Colonic mucosa (tissue), 4 donors: Measurements from ENCODE around the gene IKZF3. TPM values are rescaled to one million over a fixed set of nuclear protein-coding genes. Genes with fewer than 3 reads are reported as not detected.
A peak's percentile ranks its signal among the peaks of the same experiment; 100 is the strongest.

Source experiments
- DNase-seq: peaks from one replicate; pipeline ENCODE4 v3.0.0-alpha.2; 2020
- H3K27ac ChIP-seq: fragments of 200-600 bp; one replicate; pipeline ENCODE4 v1.8.0; 2021
- H3K27me3 ChIP-seq: fragments of 200-600 bp; one replicate; pipeline ENCODE4 v1.8.0; 2021
- H3K36me3 ChIP-seq: fragments of 200-600 bp; one replicate; pipeline ENCODE4 v1.8.0; 2021
- H3K4me1 ChIP-seq: fragments of 200-600 bp; one replicate; pipeline ENCODE4 v1.8.0; 2021; ENCODE audit warnings: mild to moderate bottlenecking
- H3K4me3 ChIP-seq: fragments of 200-600 bp; one replicate; pipeline ENCODE4 v1.8.0; 2021
- H3K9ac ChIP-seq, 2 donors: one replicate each; pipeline ENCODE4 v1.7.0; 2013; ENCODE audit warnings: control low read depth in 2 of 2, low read depth in 2 of 2, low read length in 2 of 2
- H3K9me3 ChIP-seq: fragments of 200-600 bp; one replicate; pipeline ENCODE4 v1.8.0; 2021
- intact Hi-C: fragments of 100-400 bp; cut with DNase I; formaldehyde crosslinking; loops from one replicate; pipeline ENCODE4 v1.14.1; 2022
- total RNA-seq, 2 donors: library from RNA; stranded (reverse); fragmentation: NEBNext Ultra II Directional in 1 of 2; extraction: Animal tissue kit (Norgen Biotek cat#: 25700) in 1 of 2; gene quantifications; one replicate each; pipeline ENCODE4 v1.2.1, GENCODE V29; 2021
- TF ChIP-seq, protein P1 (sequence below): fragments of 200-600 bp; IDR thresholded peaks from one replicate; pipeline ENCODE4 v1.8.0; 2022; ENCODE audit warnings: antibody characterized with exemption, mild to moderate bottlenecking
- donor health status: healthy.
- donor health status: DM: no; HTN: no; CAD: no.
- donor health status: DM: no; HTN: no; CAD: no.

IKZF3 gene
- total RNA-seq, 2 donors from 2014 or later: 1.8 to 2.0 TPM

DNA sequence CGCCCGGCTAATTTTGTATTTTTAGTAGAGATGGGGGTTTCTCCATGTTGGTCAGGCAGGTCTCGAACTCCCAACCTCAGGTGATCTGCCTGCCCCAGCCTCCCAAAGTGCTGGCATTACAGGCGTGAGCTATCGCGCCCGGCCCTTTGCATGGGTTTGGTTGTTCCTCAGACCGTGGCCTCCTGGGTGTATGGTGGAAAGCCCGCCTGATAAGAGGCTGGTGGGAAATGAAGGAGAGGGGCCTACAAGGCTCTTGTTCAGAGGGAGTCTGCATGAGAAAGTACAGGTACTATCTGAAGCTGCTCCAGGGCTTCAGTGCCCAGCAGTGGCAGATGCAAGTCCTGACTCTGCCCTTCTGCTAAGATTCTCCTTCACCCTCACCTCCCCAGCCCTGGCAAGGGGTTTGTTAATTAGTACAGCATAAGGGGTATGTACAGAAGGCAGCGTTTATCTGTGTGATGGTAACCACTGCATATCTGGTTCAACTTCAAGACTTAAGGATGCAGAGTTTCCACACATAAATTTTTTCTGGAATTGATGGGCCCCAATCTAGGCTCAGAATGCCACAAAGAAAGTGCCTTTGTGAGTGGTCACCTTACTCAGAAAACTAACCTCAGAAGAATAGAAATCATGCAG, 102.1 kb downstream of the IKZF3 start:
- Histone ChIP-seq H3K27ac (no peak overlapping the region), H3K36me3 (no peaks in the 10 kb centered on the region), H3K9ac (no peak overlapping the region), H3K9me3 (no peaks in the 10 kb centered on the region), H3K4me3 (no peak overlapping the region), H3K27me3 (no peaks in the 10 kb centered on the region), H3K4me1 (no peaks in the 10 kb centered on the region)
- TF ChIP-seq, protein P1, sequence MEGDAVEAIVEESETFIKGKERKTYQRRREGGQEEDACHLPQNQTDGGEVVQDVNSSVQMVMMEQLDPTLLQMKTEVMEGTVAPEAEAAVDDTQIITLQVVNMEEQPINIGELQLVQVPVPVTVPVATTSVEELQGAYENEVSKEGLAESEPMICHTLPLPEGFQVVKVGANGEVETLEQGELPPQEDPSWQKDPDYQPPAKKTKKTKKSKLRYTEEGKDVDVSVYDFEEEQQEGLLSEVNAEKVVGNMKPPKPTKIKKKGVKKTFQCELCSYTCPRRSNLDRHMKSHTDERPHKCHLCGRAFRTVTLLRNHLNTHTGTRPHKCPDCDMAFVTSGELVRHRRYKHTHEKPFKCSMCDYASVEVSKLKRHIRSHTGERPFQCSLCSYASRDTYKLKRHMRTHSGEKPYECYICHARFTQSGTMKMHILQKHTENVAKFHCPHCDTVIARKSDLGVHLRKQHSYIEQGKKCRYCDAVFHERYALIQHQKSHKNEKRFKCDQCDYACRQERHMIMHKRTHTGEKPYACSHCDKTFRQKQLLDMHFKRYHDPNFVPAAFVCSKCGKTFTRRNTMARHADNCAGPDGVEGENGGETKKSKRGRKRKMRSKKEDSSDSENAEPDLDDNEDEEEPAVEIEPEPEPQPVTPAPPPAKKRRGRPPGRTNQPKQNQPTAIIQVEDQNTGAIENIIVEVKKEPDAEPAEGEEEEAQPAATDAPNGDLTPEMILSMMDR: no peak
- no peak for DNase-seq
- intact Hi-C loops: no loop called here

DNA sequence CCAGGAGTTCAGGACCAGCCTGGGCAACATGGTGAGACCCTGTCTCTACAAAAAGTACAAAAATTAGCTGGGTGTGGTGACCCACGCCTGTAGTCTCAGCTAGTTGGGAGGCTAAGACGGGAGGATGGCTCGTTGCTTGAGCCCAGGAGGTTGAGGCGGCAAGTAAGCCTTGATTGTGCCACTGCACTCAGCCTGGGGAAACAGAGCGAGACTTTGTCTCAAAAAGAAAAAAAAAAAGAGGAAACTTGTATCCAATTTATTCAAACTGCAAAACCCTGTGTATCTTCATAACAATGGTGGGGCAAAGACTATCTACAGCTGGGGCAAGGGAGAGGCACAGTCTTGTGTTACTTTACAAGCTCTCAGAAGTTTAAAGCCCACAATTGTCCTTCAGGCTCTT, 104.9 kb downstream of the IKZF3 start:
- Histone ChIP-seq H3K9ac (no peak overlapping the region), H3K4me3 (no peak overlapping the region), H3K36me3 (no peaks in the 10 kb centered on the region), H3K4me1 (no peaks in the 10 kb centered on the region), H3K9me3 (no peaks in the 10 kb centered on the region), H3K27me3 (no peaks in the 10 kb centered on the region), H3K27ac (no peak overlapping the region)
- intact Hi-C loops: no loop called here
- TF ChIP-seq, protein P1: no peak
- DNase-seq: no peak

DNA sequence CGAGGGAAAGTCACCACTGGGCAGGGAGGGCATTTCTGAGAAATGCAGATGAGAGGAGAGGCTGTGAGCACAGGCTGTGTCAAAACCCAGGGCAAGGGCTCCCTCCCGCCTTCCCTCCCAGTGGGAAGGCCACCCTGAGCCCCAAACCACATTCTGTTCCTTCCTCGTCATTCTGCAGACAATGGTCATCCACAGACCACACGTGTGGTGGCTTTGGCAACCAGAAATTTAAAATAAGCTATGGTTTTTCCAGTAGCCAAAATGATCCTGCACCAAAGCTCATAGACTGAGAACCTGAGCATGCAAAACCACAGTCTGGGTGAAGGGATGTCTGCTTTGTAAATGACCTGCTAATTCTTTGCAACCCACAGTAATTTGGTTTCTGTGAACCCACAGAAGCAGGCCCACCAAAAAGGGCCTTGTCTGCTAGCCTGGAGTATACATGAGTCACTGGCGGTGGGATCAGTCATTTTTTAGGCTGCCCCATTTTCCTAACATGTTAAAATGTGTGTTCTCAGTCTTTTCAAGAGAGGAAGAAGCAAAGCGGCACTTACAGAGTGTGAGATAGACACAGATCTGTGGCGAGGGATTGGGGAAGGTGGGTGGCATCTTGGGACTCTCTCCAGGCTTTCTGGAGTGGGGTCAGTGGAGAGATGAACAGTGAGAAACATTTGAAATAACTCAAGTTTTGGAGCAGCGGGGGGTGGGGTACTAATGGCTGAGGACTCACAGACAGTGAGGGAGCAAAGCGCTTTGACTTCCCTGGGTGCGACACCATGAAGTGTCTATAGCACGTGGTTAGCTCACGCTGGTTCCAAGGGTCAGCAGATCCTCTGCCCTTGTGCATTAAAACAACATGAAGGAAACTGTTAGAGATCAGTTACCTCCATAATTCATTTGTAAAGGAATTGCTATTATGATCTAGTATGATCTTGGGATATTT, 105.9 kb downstream of the IKZF3 start:
- intact Hi-C loops: no loop called here
- Histone ChIP-seq H3K4me3 (no peak overlapping the region), H3K9ac (no peak overlapping the region), H3K27me3 (no peaks in the 10 kb centered on the region), H3K36me3 (no peaks in the 10 kb centered on the region), H3K4me1 (no peaks in the 10 kb centered on the region), H3K27ac (no peak overlapping the region), H3K9me3 (no peaks in the 10 kb centered on the region)
- no peak for DNase-seq
- TF ChIP-seq, protein P1: no peak

DNA sequence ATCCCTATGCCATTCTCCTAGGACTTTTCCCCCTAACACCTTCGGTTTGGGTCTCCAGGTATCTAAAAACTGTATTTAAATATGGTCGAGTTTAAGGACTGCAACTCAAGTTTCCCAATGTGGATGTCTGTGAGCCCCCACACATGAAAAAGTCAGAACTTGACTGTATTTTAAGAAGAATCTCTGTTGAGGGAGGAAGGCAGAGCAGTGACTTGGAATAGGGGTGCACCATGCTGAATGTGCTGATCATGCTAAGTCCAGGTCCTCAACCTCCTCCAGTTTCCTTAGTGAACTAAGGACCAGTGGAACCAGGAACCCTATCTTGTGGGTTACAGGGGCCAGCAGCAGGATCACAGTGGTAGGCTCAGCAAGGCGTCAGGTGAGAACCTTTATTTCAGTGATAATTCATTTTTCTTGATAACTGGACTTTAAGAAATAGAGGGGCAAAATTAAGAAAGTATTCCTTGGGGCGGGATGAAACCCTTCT, 106.9 kb downstream of the IKZF3 start:
- intact Hi-C loops: no loop called here
- TF ChIP-seq, protein P1: no peak
- H3K36me3 ChIP-seq: no peaks in the 10 kb centered on the region
- H3K4me3 ChIP-seq: no peak overlapping the region
- H3K9me3 ChIP-seq: no peaks in the 10 kb centered on the region
- H3K4me1 ChIP-seq: no peaks in the 10 kb centered on the region
- DNase-seq: no peak
- H3K9ac ChIP-seq: no peak overlapping the region
- no peak overlapping the region for H3K27ac ChIP-seq
- H3K27me3 ChIP-seq: no peaks in the 10 kb centered on the region

DNA sequence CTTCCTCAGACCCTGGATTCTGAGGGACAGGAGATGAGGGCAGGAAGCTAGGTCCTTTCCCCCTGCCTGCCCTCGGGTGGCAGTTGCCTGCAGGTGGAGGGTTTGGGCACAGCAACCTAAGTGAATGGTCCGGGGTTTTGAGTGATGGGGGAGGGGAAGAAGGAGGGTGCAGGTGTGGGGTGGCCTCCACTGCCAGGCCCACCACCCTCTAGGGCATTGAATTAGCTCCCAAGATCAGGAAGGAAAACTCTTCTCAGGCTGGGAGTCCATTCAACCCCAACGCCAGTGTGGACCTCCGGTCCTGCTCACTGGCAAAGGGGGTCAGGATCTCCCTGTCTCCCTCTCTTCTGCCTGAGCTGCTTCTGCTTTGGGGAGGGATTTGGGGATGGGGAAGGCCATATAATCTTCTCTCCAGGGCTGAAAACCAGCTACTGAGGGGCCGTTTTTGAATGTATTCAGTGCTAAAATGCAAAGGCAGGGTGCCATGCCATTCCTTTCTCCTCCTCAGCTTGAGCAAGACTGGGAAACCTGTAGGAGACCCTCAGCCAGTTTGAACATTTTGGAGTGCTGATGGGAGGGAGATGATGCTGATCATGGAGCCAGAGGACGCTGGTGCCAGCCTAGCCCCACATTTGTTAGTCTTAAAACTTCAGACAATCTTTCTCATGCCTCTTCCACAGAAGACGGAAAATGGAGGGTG, 107.6 kb downstream of the IKZF3 start:
- Histone ChIP-seq H3K9me3 (no peaks in the 10 kb centered on the region), H3K36me3 (no peaks in the 10 kb centered on the region), H3K4me3 (no peak overlapping the region), H3K4me1 (no peaks in the 10 kb centered on the region), H3K9ac (no peak overlapping the region), H3K27me3 (no peaks in the 10 kb centered on the region), H3K27ac (peak overlapping the region; percentile 81)
- no peak for DNase-seq
- intact Hi-C loops: no loop called here
- TF ChIP-seq, protein P1: no peak
